ENCODE measurements around the gene FBP1.

FBP1 gene

DNA sequence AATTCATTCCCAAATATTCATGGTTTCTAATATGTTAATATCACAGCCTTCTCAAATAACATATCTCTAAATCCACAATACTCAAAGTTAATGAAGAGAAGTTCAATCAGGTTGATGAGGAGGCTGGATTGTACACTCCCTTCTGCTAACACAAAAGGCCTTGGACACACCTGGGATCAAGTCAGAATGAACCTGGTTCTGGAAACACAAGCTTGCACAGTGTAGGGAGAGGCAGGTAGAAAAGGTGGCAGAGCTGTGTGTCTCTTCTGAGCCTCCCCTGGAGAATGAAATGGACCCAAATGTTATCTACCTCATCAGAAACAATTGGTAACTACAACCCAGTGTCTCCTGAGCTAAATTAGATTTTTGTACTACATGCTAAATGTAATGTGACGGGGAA, 40.7 kb upstream of the FBP1 start:
- DNase-seq = no peak
- Histone ChIP-seq H3K9me3 (ENCODE audit: severe bottlenecking) (no peaks in the 10 kb centered on the region), H3K27ac (no peak overlapping the region), H3K27me3 (ENCODE audit: insufficient read depth, low read depth, severe bottlenecking) (no peaks in the 10 kb centered on the region), H3K36me3 (no peaks in the 10 kb centered on the region), H3K4me3 (ENCODE audit: low read depth, low read length) (no peak overlapping the region)
- TF ChIP-seq, protein P1, sequence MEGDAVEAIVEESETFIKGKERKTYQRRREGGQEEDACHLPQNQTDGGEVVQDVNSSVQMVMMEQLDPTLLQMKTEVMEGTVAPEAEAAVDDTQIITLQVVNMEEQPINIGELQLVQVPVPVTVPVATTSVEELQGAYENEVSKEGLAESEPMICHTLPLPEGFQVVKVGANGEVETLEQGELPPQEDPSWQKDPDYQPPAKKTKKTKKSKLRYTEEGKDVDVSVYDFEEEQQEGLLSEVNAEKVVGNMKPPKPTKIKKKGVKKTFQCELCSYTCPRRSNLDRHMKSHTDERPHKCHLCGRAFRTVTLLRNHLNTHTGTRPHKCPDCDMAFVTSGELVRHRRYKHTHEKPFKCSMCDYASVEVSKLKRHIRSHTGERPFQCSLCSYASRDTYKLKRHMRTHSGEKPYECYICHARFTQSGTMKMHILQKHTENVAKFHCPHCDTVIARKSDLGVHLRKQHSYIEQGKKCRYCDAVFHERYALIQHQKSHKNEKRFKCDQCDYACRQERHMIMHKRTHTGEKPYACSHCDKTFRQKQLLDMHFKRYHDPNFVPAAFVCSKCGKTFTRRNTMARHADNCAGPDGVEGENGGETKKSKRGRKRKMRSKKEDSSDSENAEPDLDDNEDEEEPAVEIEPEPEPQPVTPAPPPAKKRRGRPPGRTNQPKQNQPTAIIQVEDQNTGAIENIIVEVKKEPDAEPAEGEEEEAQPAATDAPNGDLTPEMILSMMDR (IDR thresholded peaks at IDR 0.05; ENCODE audit: low read depth, low read length) = no peak

DNA sequence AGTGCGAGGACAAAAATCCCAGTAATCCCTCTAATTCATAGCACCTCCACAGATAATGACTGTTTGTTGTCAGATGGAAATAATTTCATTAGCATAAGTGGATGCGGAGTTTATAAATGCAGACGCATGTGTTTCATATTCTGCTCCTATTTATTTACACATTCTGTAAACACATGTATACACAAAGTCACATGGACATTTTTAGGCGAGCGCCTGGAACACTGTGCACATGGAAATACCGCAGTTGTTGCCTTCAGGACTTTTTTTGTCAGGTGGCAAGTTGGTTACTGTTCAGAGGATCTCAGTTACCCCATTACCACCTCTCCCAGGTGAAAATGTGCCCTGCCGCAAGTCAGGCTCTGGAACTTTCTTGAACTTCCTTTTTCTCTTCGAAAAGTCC, 40.3 kb upstream of the FBP1 start:
- TF ChIP-seq, protein P1 (IDR thresholded peaks at IDR 0.05; ENCODE audit: low read depth, low read length) = no peak
- Histone ChIP-seq H3K36me3 (no peaks in the 10 kb centered on the region), H3K27ac (no peak overlapping the region), H3K9me3 (ENCODE audit: severe bottlenecking) (no peaks in the 10 kb centered on the region), H3K27me3 (ENCODE audit: insufficient read depth, low read depth, severe bottlenecking) (no peaks in the 10 kb centered on the region), H3K4me3 (ENCODE audit: low read depth, low read length) (no peak overlapping the region)
- DNase-seq = no peak

DNA sequence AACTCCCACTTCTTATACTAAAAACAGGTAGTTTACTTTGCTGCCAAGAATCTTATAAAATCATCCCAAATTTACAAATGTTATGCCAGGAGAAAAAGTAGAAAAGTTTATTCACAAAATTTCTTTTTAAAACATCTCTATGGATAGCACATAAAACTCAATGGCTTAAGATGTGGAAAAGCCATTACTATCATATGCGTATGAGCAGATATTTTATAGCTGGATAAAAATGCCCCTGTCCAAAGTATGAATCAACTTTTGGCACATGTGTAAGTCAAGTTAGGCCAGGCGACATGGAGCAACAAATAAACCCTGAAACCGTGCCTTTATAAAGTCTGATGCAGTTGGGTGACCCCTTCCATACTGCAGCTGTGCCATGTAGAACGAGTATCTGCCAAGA, 38.6 kb upstream of the FBP1 start:
- H3K9me3 ChIP-seq (ENCODE audit: severe bottlenecking) = no peaks in the 10 kb centered on the region
- no peak overlapping the region for H3K4me3 ChIP-seq (ENCODE audit: low read depth, low read length)
- H3K27me3 ChIP-seq (ENCODE audit: insufficient read depth, low read depth, severe bottlenecking) = no peaks in the 10 kb centered on the region
- TF ChIP-seq, protein P1 (IDR thresholded peaks at IDR 0.05; ENCODE audit: low read depth, low read length) = no peak
- H3K36me3 ChIP-seq = no peaks in the 10 kb centered on the region
- no peak for DNase-seq
- H3K27ac ChIP-seq = no peak overlapping the region

DNA sequence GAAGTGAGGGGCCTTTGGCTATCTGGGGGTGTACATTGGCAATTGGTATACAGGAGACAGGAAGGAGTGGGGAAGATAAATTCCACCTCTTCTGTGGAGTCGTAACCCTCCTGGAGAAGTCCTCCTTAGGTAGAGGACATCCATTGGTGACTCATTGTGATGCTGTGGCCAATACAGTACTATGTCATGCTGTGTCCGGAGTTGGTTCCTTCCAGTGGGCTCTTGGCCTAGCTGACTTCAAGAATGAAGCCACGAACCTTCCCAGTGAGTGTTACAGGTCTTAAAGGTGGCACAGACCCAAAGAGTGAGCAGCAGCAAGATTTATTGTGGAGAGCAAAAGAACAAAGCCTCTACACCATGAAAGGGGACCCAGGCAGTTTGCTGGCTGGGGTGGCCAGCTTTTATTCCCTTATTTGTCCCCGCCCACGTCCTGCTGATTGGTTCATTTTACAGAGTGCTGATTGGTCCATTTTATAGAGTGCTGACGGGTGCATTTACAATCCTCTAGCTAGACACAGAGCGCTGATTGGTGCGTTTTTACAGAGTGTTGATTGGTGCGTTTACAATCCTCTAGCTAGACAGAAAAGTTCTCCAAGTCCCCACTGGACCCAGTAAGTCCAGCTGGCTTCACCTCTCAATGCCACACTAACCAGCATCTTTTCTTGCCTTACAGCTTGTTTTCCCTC, 37.3 kb upstream of the FBP1 start:
- Histone ChIP-seq H3K4me3 (ENCODE audit: low read depth, low read length) (no peak overlapping the region), H3K27ac (no peak overlapping the region), H3K27me3 (ENCODE audit: insufficient read depth, low read depth, severe bottlenecking) (no peaks in the 10 kb centered on the region), H3K9me3 (ENCODE audit: severe bottlenecking) (no peaks in the 10 kb centered on the region), H3K36me3 (no peaks in the 10 kb centered on the region)
- no peak for DNase-seq
- TF ChIP-seq, protein P1 (IDR thresholded peaks at IDR 0.05; ENCODE audit: low read depth, low read length) = no peak

DNA sequence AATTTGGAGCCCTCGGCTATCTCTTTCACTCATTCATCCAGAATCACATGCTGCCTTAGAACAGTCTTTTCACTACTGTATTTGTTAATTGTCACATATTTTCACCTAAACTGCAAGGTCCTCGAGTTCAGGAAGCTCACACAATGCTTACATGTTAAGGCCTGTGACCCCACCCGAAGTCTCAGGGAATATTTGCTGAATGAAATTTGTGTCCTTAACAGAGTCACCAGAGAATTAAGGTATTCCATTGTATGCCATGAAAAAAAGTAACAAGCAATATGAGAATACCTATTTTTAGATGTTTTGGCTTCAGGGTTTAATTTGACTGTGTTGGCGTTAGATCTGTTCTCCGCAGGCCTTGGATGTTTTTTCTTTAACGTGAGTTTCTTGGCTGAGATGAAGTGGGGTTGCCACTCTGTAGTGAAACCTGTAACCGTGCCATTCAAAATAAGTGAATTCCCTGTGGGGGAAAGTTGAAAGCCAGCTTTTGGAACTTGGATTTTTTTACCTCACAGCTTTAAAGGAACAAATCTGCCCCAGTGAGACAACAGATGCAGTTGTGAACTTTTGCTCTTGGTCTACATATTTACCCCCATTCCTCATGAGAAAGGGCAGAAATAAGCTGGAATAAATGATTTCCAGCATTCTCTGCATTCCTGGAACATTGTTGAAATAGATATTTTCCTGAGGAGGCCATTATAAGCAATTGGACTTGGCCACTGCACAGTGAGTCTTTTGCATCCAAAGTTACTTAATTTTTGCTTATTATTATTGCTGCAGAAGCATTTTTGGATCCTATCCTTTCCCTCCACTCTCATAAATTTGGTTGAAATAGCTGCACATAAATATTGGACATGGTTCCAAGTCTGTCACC, 35.9 kb upstream of the FBP1 start:
- H3K36me3 ChIP-seq = no peaks in the 10 kb centered on the region
- DNase-seq = no peak
- TF ChIP-seq, protein P1 (IDR thresholded peaks at IDR 0.05; ENCODE audit: low read depth, low read length) = no peak
- no peaks in the 10 kb centered on the region for H3K27me3 ChIP-seq (ENCODE audit: insufficient read depth, low read depth, severe bottlenecking)
- H3K9me3 ChIP-seq (ENCODE audit: severe bottlenecking) = no peaks in the 10 kb centered on the region
- H3K27ac ChIP-seq = no peak overlapping the region
- H3K4me3 ChIP-seq (ENCODE audit: low read depth, low read length) = no peak overlapping the region

Measured in WERI-Rb-1 (cell line).